Caco-2 (cell line): Measurements from ENCODE around the gene ZFAND2A. TPM values are rescaled to one million over a fixed set of nuclear protein-coding genes. Genes with fewer than 3 reads are reported as not detected.
A peak's percentile ranks its signal among the peaks of the same experiment; 100 is the strongest.

Experiments
- BruUV-seq: library from RNA; stranded (reverse); fragments of 400-500 nt; replicated peaks from 2 replicates; lab custom pipeline; 2021; lab: Mats Ljungman, UMichigan
- CTCF ChIA-PET: fragments of 300-600 bp; sonication (Branson Sonifier 250); formaldehyde crosslinking; loops from one replicate; lab custom pipeline; 2022; ENCODE audit warnings: antibody characterized with exemption; lab: Charles Lee
- POLR2A ChIA-PET: fragments of 300-600 bp; sonication (Branson Sonifier 250); formaldehyde crosslinking; loops from one replicate; lab custom pipeline; 2022; ENCODE audit warnings: antibody characterized with exemption; lab: Charles Lee
- DNase-seq, 2 experiments: peaks; one replicate each; pipeline versions ENCODE4 v3.0.0 to v3.0.0-alpha.2; 2020 to 2022
- H3K27me3 ChIP-seq: replicated peaks from 2 replicates; pipeline ENCODE4 v1.6.0; 2011; ENCODE audit warnings: low read length; ENCODE audit not compliant: control insufficient read depth, insufficient read depth
- H3K36me3 ChIP-seq: 2 replicates; pipeline ENCODE4 v1.5.1; 2011; ENCODE audit warnings: low read length; ENCODE audit not compliant: control insufficient read depth, insufficient read depth
- H3K4me1 ChIP-seq: fragments of 250-450 bp; sonication (Bioruptor Pico); 2 replicates; pipeline ENCODE4 v1.5.1; 2020; ENCODE audit warnings: mild to moderate bottlenecking
- H3K4me3 ChIP-seq: 2 replicates; pipeline ENCODE4 v1.5.1; 2011; ENCODE audit warnings: low read depth, mild to moderate bottlenecking, control low read depth, low read length
- H3K9me3 ChIP-seq: fragments of 250-450 bp; sonication (Bioruptor Pico); 2 replicates; pipeline ENCODE4 v1.5.1; 2020; ENCODE audit warnings: mild to moderate bottlenecking, moderate library complexity
- H3K27ac Mint-ChIP-seq: one replicate; pipeline ENCODE4 v1.8.0; 2022; ENCODE audit warnings: mixed read lengths; ENCODE audit not compliant: unreplicated experiment
- H3K27me3 Mint-ChIP-seq: one replicate; pipeline ENCODE4 v1.8.0; 2022; ENCODE audit warnings: mixed read lengths; ENCODE audit not compliant: insufficient read depth, unreplicated experiment
- H3K36me3 Mint-ChIP-seq: one replicate; pipeline ENCODE4 v1.8.0; 2022; ENCODE audit warnings: mild to moderate bottlenecking, mixed read lengths; ENCODE audit not compliant: insufficient read depth, unreplicated experiment
- H3K4me1 Mint-ChIP-seq: one replicate; pipeline ENCODE4 v1.8.0; 2022; ENCODE audit warnings: low read depth, mixed read lengths; ENCODE audit not compliant: unreplicated experiment
- H3K4me3 Mint-ChIP-seq: one replicate; pipeline ENCODE4 v1.8.0; 2022; ENCODE audit warnings: mild to moderate bottlenecking, moderate library complexity, mixed read lengths; ENCODE audit not compliant: unreplicated experiment
- H3K9me3 Mint-ChIP-seq: one replicate; pipeline ENCODE4 v1.8.0; 2022; ENCODE audit warnings: mixed read lengths; ENCODE audit not compliant: unreplicated experiment
- intact Hi-C: fragments of 100-400 bp; cut with micrococcal nuclease; formaldehyde crosslinking; loops from one replicate; pipeline ENCODE4 v1.10.0; 2022; ENCODE audit not compliant: unreplicated experiment
- total RNA-seq: library from RNA; stranded (reverse); gene quantifications from 2 replicates; pipeline ENCODE4 v1.2.3, GENCODE V29; 2022
- TF ChIP-seq, protein P1 (sequence below), 2 experiments: fragments of 200-600 bp in 1 of 2; IDR thresholded peaks; 1 replicate in 1 of 2; 2 replicates in 1 of 2; pipeline versions ENCODE4 v1.5.1 to v1.8.0; 2011 to 2022; ENCODE audit warnings: antibody characterized with exemption in 1 of 2, control low read depth in 1 of 2, inconsistent platforms in 1 of 2, low read depth in 1 of 2, low read length in 1 of 2, mild to moderate bottlenecking in 1 of 2, moderate library complexity in 1 of 2; ENCODE audit not compliant: insufficient read depth in 1 of 2, severe bottlenecking in 1 of 2, unreplicated experiment in 1 of 2

Gene ZFAND2A
- total RNA-seq, 1 experiment from 2014 or later: 32.1 TPM

DNA sequence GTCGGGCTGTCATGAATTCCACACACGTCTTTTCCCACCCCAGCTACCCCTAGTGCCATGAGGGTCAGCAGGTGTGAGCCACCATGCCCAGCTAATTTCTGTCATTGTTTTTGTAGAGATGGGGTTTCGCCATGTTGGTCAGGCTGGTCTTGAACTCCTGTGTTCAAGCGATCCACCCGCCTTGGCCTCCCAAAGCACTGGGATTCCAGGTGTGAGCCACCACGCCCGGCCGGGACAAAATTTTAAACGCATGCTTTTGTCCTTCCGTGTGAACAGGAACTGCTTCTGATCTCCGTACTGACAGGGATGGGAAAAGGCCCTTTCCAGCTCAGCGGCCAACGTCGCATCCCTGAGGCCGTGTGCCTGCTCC is 15.6 kb upstream of the ZFAND2A start:
- Histone ChIP-seq H3K4me3 (no peak overlapping the region), H3K4me1 (peaks cover 11% of the 10 kb centered on the region), H3K9me3 (no peaks in the 10 kb centered on the region), H3K36me3 (no peaks in the 10 kb centered on the region), H3K27me3 (no peaks in the 10 kb centered on the region)
- peaks cover 23% of the 10 kb centered on the region for H3K36me3 Mint-ChIP-seq
- CTCF ChIA-PET: interaction anchor here (0.6 to 2.6 kb wide), 9 partner anchors 11 to 198 kb away, joined by 3 to 24 read pairs (median 6); a partner anchor contains a TSS
- TF ChIP-seq, protein P1, sequence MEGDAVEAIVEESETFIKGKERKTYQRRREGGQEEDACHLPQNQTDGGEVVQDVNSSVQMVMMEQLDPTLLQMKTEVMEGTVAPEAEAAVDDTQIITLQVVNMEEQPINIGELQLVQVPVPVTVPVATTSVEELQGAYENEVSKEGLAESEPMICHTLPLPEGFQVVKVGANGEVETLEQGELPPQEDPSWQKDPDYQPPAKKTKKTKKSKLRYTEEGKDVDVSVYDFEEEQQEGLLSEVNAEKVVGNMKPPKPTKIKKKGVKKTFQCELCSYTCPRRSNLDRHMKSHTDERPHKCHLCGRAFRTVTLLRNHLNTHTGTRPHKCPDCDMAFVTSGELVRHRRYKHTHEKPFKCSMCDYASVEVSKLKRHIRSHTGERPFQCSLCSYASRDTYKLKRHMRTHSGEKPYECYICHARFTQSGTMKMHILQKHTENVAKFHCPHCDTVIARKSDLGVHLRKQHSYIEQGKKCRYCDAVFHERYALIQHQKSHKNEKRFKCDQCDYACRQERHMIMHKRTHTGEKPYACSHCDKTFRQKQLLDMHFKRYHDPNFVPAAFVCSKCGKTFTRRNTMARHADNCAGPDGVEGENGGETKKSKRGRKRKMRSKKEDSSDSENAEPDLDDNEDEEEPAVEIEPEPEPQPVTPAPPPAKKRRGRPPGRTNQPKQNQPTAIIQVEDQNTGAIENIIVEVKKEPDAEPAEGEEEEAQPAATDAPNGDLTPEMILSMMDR (IDR thresholded peaks at IDR 0.05; ENCODE audit: insufficient read depth in 1 of 2, low read depth in 1 of 2, low read length in 1 of 2, severe bottlenecking in 1 of 2, unreplicated experiment in 1 of 2): no peak
- H3K4me1 Mint-ChIP-seq: no peaks in the 10 kb centered on the region
- no peak for DNase-seq
- H3K27ac Mint-ChIP-seq: peak overlapping the region; percentile 64
- no peaks in the 10 kb centered on the region for H3K27me3 Mint-ChIP-seq
- POLR2A ChIA-PET: no interaction called here
- intact Hi-C loops: no loop called here
- H3K9me3 Mint-ChIP-seq: no peaks in the 10 kb centered on the region
- no TSS peak for BruUV-seq
- H3K4me3 Mint-ChIP-seq: peak overlapping the region; percentile 74

DNA sequence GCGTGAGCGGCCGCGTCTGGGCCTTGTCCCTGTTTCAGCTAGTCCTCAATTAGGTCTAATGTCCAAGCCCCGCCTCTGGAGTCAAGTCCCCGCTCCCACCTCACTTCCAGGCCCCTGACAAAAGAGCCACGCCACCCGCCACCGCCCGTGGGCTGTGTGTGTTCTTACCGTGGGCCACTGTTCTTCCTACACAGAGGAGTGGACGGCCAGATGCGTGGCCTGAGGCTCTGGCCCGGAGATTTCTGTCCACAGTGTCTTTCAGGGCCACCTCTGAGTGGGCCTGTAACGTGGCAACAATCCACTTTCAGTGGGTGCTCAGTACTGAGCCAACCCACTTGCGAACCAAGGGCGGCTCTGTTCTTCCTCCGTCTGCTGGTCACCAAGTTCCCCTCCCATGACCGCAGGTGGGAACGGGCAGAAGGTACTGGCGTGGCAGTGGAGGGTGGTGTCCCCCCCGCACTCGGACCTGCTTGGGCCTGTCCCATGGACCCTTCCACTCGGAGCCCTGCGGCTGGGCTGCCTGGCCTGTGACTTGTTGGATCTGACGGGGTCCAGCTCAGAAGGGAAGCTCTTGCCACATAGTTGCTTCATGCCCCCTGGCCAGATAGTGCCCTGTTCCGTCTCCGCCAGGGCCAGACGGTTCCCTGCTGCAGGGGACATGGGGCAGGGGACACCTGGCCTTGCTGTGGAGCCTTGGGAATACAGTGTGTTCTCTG is 15.0 kb upstream of the ZFAND2A start:
- no TSS peak for BruUV-seq
- no peaks in the 10 kb centered on the region for H3K27me3 Mint-ChIP-seq
- no peak overlapping the region for H3K27ac Mint-ChIP-seq
- no peak overlapping the region for H3K4me3 Mint-ChIP-seq
- no peaks in the 10 kb centered on the region for H3K27me3 ChIP-seq
- H3K36me3 Mint-ChIP-seq: peaks cover 23% of the 10 kb centered on the region
- no peak for DNase-seq
- no peaks in the 10 kb centered on the region for H3K9me3 Mint-ChIP-seq
- no peak overlapping the region for H3K4me3 ChIP-seq
- POLR2A ChIA-PET: no interaction called here
- peaks cover 11% of the 10 kb centered on the region for H3K4me1 ChIP-seq
- no peaks in the 10 kb centered on the region for H3K9me3 ChIP-seq
- no peaks in the 10 kb centered on the region for H3K4me1 Mint-ChIP-seq
- no peaks in the 10 kb centered on the region for H3K36me3 ChIP-seq
- CTCF ChIA-PET: interaction anchor here (0.6 to 2.6 kb wide), 4 partner anchors 11 to 182 kb away, joined by 3 to 24 read pairs (median 10); no protein-coding TSS in a partner anchor
- intact Hi-C loops: no loop called here
- TF ChIP-seq, protein P1 (IDR thresholded peaks at IDR 0.05; ENCODE audit: insufficient read depth in 1 of 2, low read depth in 1 of 2, low read length in 1 of 2, severe bottlenecking in 1 of 2, unreplicated experiment in 1 of 2): no peak

DNA sequence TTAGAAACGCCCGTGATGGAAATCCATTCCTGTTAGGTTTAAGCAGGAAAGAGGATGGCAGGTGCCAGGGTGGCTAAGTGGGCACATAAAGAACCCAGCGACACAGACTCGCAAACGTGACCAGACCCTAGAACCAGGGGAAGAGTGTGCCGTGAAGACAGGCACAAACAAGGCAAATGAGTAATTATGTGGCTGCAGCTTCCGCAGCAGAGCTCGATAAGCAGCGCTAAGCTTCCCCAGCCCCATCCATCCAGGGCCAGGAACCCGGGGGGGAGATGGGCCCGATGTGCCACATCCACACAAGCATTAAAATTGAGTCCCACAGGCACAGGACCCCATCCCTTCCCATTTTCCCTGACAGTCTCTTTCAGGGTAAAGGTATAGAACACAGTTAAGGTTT is 14.0 kb upstream of the ZFAND2A start:
- POLR2A ChIA-PET: no interaction called here
- CTCF ChIA-PET: no interaction called here
- intact Hi-C loops: no loop called here

More for the DNA sequence above, 14.0 kb upstream of the ZFAND2A start:
- Mint-ChIP-seq H3K27me3 (no peaks in the 10 kb centered on the region), H3K9me3 (no peaks in the 10 kb centered on the region), H3K4me1 (no peaks in the 10 kb centered on the region), H3K4me3 (no peak overlapping the region), H3K27ac (no peak overlapping the region), H3K36me3 (peaks cover 23% of the 10 kb centered on the region)
- no TSS peak for BruUV-seq
- H3K36me3 ChIP-seq: no peaks in the 10 kb centered on the region
- peaks cover 11% of the 10 kb centered on the region for H3K4me1 ChIP-seq
- no peak overlapping the region for H3K4me3 ChIP-seq
- TF ChIP-seq, protein P1 (IDR thresholded peaks at IDR 0.05; ENCODE audit: insufficient read depth in 1 of 2, low read depth in 1 of 2, low read length in 1 of 2, severe bottlenecking in 1 of 2, unreplicated experiment in 1 of 2): no peak
- H3K27me3 ChIP-seq: no peaks in the 10 kb centered on the region
- H3K9me3 ChIP-seq: no peaks in the 10 kb centered on the region
- no peak for DNase-seq
